ENCODE results near the gene OR10H5.

Gene OR10H5

GRCh38 chr19:15846923-15847322, 59.5 kb downstream of the OR10H5 start:
- H3K4me1 ChIP-seq (ENCODE audit: control insufficient read depth, low read length) = no peaks in the 10 kb centered on the region
- no peaks in the 10 kb centered on the region for H4K20me1 ChIP-seq (ENCODE audit: control insufficient read depth, insufficient read depth, low read depth, low read length)
- no peak overlapping the region for H3K27ac ChIP-seq (ENCODE audit: low read depth, low read length)
- TF ChIP-seq CTCF (IDR thresholded peaks at IDR 0.05; ENCODE audit: low read depth, low read length, poor library complexity, severe bottlenecking) = no peak
- no peak for TF ChIP-seq EZH2phosphoT487 (IDR thresholded peaks at IDR 0.05; ENCODE audit: borderline replicate concordance, low read length)
- no peaks in the 10 kb centered on the region for H3K79me2 ChIP-seq (ENCODE audit: control insufficient read depth, low read length)
- H3K4me3 ChIP-seq (ENCODE audit: low read length) = no peak overlapping the region
- H3F3A ChIP-seq (ENCODE audit: control insufficient read depth, insufficient read depth) = no peaks in the 10 kb centered on the region
- no peaks in the 10 kb centered on the region for H3K9me3 ChIP-seq (ENCODE audit: control insufficient read depth, insufficient read depth, low read length)
- no peaks in the 10 kb centered on the region for H3K36me3 ChIP-seq (ENCODE audit: control insufficient read depth, low read length)
- H3K4me2 ChIP-seq (ENCODE audit: low read length) = no peak overlapping the region
- H3K27me3 ChIP-seq (ENCODE audit: control insufficient read depth, low read length) = peaks cover 6% of the 10 kb centered on the region; the same call in 1 of the 2 replicates
- H3K9me2 ChIP-seq (replicated peaks; ENCODE audit: control insufficient read depth, low read length) = no peaks in the 10 kb centered on the region

GRCh38 chr19:15850385-15850784, 62.9 kb downstream of the OR10H5 start:
- H3K27me3 ChIP-seq (ENCODE audit: control insufficient read depth, low read length) = 0 out of 2 replicates have a peak, but pooled peaks cover 3% of the 10 kb centered on the region
- H3K27ac ChIP-seq (ENCODE audit: low read depth, low read length) = no peak overlapping the region
- H3K9me2 ChIP-seq (replicated peaks; ENCODE audit: control insufficient read depth, low read length) = no peaks in the 10 kb centered on the region
- H3K36me3 ChIP-seq (ENCODE audit: control insufficient read depth, low read length) = no peaks in the 10 kb centered on the region
- H3K79me2 ChIP-seq (ENCODE audit: control insufficient read depth, low read length) = no peaks in the 10 kb centered on the region
- no peaks in the 10 kb centered on the region for H4K20me1 ChIP-seq (ENCODE audit: control insufficient read depth, insufficient read depth, low read depth, low read length)
- H3K4me1 ChIP-seq (ENCODE audit: control insufficient read depth, low read length) = no peaks in the 10 kb centered on the region
- H3K4me2 ChIP-seq (ENCODE audit: low read length) = no peak overlapping the region
- TF ChIP-seq CTCF (IDR thresholded peaks at IDR 0.05; ENCODE audit: low read depth, low read length, poor library complexity, severe bottlenecking) (no peak), EZH2phosphoT487 (IDR thresholded peaks at IDR 0.05; ENCODE audit: borderline replicate concordance, low read length) (no peak)
- no peaks in the 10 kb centered on the region for H3F3A ChIP-seq (ENCODE audit: control insufficient read depth, insufficient read depth)
- H3K9me3 ChIP-seq (ENCODE audit: control insufficient read depth, insufficient read depth, low read length) = no peaks in the 10 kb centered on the region
- H3K4me3 ChIP-seq (ENCODE audit: low read length) = no peak overlapping the region

Measured in DOHH2 (cell line).